ENCODE results near the gene CRYBG1.
"Not testable (repeated sequence)": the region's sequence is repeated elsewhere in the genome, so short reads cannot be mapped to it uniquely, and the experiment has no call there.

Gene CRYBG1

DNA sequence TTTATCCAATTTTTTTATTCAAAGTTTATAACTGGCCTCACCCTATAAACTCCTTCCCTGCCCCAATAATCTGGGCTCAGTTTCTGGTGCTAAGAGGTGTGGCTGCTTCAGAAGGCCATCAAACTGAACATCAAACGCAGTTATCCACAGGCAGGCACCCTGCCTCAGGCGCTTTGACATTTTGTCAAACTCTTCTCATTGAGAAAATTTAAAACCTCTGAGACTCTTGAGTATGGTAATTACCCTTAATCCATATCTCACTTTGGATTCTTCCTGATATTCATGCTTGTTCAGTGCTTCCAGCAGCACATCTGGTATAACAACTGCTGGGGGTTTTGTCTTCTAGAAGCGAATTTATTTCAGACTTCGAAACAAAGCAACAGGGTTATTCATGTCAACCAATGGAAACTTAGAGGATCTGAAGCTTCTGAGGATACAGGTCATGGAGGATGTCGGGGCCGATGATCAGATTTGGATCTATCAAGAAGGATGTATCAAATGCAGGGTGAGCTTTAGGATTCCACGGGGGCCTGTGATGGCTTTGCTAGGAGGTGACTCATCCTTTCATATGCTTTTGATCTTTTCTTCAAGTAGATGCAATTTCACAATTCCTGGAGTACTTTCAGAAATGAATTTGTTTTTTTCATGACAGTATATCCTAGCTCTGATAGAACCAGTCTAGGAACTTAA, 200.6 kb downstream of the CRYBG1 start:
- DNase-seq: no peak

DNA sequence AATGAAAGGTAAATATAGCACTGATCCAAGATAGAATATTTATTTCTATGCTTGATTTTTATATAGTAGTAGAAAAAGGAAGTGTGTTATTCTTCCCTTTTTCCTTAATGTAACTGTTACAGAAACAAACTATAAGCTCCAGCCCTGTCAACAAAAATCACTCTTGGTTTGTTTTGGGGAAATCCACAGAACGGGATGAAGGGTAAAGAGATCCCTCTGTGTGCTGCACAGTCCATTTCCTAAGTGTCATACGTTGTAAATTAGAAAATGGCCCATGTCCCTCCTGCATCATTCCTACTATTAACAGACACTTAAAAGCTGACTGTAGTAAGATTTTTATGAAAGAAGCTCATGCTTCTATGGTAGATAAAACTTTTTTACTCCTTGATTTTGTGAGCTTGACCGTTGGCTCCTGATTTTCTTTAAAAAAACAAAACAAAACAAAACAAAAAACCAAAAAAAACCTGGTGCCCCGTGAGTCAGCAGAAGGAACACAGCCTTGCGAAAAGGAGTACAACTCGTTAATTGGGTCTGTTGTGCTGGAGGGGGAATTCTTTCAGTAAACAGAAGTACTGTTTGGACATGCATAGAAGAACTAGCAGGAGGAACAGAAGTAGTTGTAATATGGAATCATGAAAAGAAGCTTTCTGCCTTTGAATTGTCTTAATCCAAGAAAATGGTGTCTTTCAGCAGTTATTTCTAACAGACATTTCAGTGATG, 201.3 kb downstream of the CRYBG1 start:
- DNase-seq: no peak

- DNase-seq: no peak
These were observed 203.1 kb downstream of the CRYBG1 start for GRCh38 chr6:106563614-106564013.

DNA sequence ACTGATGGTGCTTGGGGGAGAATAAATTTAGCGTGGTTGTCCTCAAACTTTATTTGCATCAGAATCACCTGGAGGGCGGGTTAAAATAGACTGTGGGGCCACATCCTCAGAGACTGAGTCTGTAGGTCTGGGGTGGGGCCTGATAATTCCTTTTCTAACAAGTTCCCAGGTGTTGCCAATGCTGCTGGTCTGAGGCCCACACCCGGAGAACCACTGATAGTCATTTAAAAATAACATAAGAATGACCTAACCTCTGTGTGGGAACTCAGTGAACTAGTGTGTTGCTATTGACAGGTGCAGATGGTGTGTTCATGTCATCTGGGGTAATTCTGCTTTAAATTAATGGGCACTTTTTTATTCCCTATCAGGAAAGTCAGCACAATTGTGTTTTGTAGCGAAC, 204.0 kb downstream of the CRYBG1 start:
- DNase-seq: no peak

DNA sequence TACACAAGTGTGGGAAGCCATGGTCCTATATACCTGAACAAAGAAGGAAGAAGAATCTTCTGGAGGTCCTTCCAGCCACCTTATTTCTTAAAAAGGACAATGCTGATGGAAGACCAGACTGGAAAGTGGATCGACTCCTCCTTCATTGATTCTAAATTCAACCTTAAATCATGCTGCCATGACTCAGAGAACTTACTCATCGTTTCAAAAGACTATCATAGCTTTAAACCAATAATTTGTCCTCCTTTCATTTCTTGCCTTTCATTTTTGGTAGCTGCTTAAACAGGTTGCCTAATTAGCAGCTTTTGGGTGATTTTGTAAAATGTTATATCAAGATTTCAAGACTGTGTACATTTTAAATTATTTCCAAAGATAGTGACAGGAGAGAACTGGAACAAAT, 208.0 kb downstream of the CRYBG1 start:
- DNase-seq: no peak

- DNase-seq: no peak
These were observed 208.9 kb downstream of the CRYBG1 start for GRCh38 chr6:106569428-106569827.

- DNase-seq: no peak
These were observed 211.9 kb downstream of the CRYBG1 start for GRCh38 chr6:106572436-106572835.

- no peak for DNase-seq
These were observed 212.5 kb downstream of the CRYBG1 start for GRCh38 chr6:106572875-106573585.

DNA sequence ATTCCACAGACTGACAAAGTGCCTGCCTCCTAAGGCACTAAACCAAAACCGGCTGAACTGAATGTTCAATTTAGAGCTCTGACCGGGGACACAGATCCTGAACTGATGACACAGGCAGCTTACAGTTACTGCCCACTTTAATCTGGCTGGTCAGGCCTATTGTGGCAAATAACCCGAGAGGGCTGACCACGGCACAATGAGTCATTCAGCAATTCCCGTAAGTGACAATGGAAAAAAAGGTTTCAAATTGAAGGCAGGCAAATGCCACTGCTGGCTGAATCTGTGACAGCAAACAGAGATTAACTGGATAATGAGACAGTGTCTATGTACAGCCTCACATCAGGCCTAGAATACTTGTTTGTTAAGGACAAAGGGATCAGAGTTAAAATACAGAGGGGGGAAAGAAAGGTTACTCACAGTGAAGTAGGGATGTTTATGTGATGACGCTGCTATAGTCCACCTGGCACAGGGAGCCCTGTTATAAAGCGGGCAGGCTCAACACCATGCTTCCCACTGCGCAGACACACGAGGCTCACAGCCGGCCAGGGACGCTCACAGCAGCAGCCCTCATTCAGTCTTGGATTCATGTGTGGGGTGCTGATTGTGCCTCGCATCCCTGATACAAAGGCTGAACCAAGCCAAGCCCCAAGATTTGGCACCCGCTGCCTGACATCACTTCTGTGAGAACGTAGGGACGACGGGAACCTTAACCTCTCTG, 214.4 kb downstream of the CRYBG1 start:
- DNase-seq: no peak

DNA sequence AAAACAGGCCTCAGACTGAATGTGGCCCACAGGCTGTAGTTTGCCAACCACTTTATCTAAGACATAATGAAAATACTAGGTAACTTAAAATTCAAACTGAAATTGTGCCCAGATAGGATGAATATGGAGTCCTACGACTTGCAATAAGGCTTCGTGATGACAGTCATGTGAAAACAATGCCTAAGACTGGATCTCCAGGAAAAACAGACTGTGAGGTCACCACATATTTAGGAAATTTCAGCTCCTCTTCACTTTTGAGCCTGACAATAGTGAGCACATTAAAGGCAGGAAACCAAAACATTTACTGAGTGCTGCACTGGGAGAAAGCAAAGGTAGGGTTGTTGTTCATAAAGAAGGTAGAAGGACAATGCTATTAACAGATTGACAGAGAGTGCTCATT, 218.8 kb downstream of the CRYBG1 start:
- no peak for DNase-seq

GRCh38 chr6:106581468-106581867, 221.0 kb downstream of the CRYBG1 start:
- DNase-seq: no peak

DNA sequence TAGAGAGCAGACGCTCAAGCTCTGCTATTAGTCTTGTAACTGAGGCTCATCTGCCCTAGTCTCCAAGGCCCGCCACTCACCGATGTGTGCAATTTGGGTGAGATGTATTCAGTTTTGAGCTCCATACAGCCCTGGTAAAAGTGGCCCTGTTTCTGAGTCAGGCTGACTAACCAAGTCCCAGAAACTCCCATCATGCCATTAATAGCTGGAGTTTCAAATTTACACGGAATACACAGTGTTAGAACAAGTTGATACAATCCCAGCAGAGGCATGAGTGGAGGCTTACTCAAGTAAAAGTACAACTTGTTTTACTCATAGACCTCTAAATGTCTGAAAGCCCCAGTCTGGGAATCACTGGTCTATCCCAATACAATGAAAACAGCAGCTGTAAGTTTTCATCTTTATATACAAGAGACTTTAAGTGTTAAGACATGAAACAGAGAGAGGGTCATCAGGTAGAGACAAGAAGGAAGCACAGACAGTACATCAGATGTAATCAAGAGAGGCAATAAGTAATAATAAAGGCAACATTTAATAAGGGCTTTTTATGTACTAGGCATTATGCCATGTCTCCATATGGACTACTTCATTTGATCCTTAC, 226.4 kb downstream of the CRYBG1 start:
- no peak for DNase-seq

GRCh38 chr6:106588937-106589336, 228.4 kb downstream of the CRYBG1 start:
- DNase-seq: not testable (repeated sequence)

DNA sequence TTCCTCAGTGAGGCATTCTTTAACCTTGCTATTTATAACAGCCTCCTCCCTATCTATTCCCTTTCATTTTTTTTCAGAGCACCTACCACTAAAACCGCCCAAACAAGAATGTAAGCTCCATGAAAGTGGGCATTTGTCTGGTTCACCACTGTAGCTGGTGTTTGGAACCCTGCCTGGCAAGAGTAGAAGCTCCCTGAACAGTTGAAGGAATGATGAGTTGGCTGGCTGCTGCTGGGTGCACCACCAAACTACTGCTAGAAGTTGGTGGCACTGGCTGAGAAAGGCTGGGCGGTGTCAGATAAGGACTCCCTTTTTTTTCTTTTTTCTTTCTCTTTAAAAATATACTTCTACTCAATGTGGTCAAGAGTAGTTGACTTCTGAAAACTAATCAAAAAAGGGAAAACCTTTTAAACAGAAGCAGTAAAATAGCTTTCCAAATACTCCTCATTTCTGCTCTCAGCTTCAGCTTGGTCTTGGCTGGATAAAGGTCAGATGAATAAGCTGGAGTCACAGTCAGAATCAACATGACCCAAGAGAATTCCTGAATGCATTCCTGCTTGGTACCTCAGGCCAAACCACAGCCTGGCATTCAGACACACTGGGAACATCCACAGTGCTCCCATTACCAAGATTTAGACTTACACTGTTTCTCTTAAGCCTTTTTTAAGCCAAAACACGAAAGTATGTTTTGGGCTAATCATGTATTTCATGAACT, 230.8 kb downstream of the CRYBG1 start:
- no peak for DNase-seq

DNA sequence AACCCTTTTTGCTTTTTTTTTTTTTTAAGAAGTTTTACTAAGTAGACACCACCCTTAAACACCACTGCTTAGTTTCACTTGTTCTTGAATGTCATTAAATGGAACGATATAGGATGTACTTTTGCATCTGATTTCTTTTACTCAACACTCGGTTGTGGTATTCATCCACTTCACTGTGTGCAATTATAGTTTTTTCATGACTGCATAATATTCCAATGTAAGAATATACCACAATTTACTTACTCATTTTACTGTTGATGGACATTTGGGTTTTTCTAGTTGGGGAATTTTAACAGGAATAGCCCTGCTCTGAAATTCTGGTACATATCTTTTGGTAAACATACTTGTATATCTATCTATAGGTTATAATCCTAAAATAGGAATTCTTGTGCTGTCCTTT, 238.9 kb downstream of the CRYBG1 start:
- DNase-seq: no peak

DNA sequence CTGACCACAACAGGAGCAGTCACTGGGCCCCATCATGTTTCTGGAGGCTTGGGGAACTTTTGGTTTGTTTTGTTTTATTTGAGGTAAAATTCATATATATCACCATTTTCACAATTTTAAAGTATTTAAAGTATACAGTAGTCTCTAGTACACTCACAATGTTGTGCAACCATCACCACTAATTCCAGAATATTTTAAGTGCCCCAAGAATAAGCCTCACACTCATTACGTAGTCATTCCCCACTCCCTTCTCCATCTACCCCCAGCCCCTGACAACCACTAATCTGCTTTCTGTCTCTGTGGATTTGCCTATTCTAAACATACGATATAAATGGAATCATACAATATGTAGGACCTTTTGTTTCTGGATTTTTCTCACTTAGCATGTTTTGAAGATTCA, 239.8 kb downstream of the CRYBG1 start:
- DNase-seq: no peak

DNA sequence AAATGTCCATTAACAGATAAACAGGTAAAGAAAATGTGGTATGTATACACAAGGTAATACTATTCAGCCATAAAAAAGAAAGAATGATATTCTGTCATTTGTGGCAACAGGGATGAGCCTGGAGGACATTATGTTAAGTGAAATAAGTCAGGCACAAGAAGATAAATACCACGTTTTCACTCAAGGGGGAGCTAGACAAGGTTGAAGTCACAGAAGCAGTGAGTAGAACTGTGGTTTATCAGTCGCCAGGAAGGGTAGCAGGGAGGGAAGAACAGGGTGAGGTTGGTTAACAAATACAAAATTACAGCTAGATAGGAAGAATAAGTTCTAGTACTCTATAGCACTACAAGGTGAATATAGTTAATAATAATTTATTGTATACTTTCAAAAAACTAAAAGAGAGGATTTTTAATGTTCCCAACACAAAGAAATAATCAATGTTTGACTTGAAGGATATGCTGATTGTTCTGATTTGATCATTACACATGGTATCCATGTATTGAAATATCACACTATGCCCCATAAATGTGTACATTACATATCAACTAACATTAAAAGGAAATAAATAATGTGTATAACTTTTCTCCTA, 247.7 kb downstream of the CRYBG1 start:
- peak; percentile 42 for DNase-seq

DNA sequence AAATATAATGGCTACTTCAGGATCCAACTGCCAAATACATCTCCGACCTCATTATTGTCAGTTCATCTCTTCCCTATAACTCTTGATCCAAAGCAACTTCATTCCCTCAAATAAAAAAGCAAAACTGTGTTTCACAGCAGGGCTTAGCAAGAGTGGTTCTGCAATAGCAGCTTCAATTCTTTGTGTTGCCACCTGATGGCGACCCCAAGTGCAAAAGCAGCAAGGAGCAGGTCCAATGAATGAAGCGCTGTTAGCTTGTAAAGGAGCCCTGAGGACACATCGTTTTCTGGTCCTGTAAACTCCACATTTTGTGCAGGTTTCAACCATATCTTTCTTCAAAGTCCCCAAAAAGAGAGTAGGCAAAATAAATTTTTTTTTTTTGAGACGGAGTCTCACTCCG, 249.2 kb downstream of the CRYBG1 start:
- peak; percentile 38 for DNase-seq

GRCh38 chr6:106611030-106611429, 250.5 kb downstream of the CRYBG1 start:
- no peak for DNase-seq

DNA sequence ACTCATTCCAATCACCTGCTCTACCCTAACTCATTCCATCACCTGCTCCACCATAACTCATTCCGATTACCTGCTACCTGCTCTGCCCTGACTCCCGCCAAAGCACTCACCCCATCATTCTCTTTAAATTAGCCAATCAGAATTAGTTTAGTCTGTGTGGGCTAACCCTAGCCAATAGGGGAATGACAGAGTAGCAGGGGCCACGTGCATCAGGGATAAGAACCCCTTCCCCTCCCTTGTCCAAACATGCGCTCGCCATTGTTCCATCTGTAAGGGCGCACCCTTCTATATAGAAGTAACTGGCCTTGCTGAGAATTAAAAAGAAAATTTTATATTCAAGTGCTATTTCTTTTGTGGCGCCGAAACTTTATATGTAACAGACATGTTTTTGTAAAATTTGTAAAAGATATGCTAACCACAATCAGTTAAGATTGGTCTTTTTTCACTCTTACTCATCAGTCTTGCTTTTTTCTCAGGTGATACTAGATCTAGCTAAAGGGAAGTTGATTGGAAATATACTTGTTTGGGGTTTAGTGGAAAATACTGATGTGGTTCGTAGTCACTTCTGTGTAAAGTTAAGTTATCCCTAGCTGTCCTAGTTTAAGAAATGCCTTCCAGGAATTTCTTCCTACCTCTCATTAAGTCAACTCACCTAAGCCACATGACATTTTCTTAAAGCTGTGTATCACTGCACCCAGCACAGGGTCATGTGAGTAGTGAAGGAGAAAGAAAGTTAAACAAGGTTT, 252.3 kb downstream of the CRYBG1 start:
- DNase-seq: no peak

DNA sequence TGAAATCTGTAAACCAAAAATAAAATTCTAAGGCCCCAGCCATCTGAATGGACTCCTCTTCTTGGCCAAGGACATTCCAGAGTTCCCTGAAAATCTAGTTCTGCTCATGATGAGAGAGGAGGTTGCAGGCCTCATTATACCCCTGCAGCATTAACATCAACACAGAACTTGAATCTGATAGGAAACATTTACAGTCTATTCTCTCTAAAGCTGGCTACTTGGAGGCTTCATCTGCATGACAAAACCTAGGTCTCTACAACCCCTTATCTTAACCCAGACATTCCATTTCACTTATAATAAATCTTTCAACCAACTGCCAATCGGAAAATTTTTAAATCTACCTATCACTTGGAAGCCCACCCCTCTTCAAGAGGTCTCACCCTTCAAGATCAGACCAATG, 253.1 kb downstream of the CRYBG1 start:
- no peak for DNase-seq
